Astrocyte of the cerebellum (primary cell): ENCODE data around the gene TMEM45B.
"Not testable (repeated sequence)": the region's sequence is repeated elsewhere in the genome, so short reads cannot be mapped to it uniquely, and the experiment has no call there.

Experiments
- DNase-seq: peaks from one replicate; pipeline ENCODE4 v3.0.0-alpha.2; 2011; ENCODE audit warnings: low read depth
- H3K4me3 ChIP-seq: 2 replicates; pipeline ENCODE4 v1.5.1; 2011; ENCODE audit warnings: mild to moderate bottlenecking, low read depth, low read length, moderate library complexity
- CTCF ChIP-seq: IDR thresholded peaks from 2 replicates; pipeline ENCODE4 v1.5.1; 2012; ENCODE audit warnings: low read length, low read depth, moderate library complexity, mild to moderate bottlenecking; ENCODE audit errors: missing control alignments
- in situ Hi-C: cut with HindIII; loops from 2 replicates; pipeline ENCODE4 v1.10.0; 2017; ENCODE audit warnings: low sequenced_read_pairs

The TMEM45B gene

GRCh38 chr11:129815596-129816461 lies at the start of gene TMEM45B:
TMEM45B (plus strand) TSS chr11:129815848; CDS start chr11:129852483, 36,635 bp downstream.
- H3K4me3 ChIP-seq, result peak within 1 kb of the TSS; percentile 1
- no peak for TF ChIP-seq CTCF
- in situ Hi-C loops, result no loop called here
- no peak for DNase-seq

GRCh38 chr11:129766898-129767604 lies 48.6 kb upstream of the TMEM45B start:
- DNase-seq, result no peak
- peak; percentile 65 for TF ChIP-seq CTCF
- H3K4me3 ChIP-seq, result no peak overlapping the region
- in situ Hi-C loops, result no loop called here

- no peak for TF ChIP-seq CTCF
- in situ Hi-C loops, result no loop called here
- H3K4me3 ChIP-seq, result no peak overlapping the region
- no peak for DNase-seq
Observed at GRCh38 chr11:129767827-129768226, 47.8 kb upstream of the TMEM45B start.

GRCh38 chr11:129768356-129768755 lies 47.3 kb upstream of the TMEM45B start:
- in situ Hi-C loops, result no loop called here
- no peak overlapping the region for H3K4me3 ChIP-seq
- TF ChIP-seq CTCF, result no peak
- no peak for DNase-seq

GRCh38 chr11:129769059-129769458 lies 46.6 kb upstream of the TMEM45B start:
- H3K4me3 ChIP-seq, result no peak overlapping the region
- TF ChIP-seq CTCF, result no peak
- DNase-seq, result no peak
- in situ Hi-C loops, result no loop called here

GRCh38 chr11:129770993-129771392 lies 44.7 kb upstream of the TMEM45B start:
- no peak overlapping the region for H3K4me3 ChIP-seq
- DNase-seq, result no peak
- in situ Hi-C loops, result no loop called here
- no peak for TF ChIP-seq CTCF

- H3K4me3 ChIP-seq, in situ Hi-C loops, DNase-seq: not testable (repeated sequence)
Observed at GRCh38 chr11:129771456-129771855, 44.2 kb upstream of the TMEM45B start.
